ENCODE data around the gene ERC2.

The ERC2 gene

GRCh38 chr3:56365905-56366640 lies 102.2 kb downstream of the ERC2 start:
- no peak for DNase-seq

DNA sequence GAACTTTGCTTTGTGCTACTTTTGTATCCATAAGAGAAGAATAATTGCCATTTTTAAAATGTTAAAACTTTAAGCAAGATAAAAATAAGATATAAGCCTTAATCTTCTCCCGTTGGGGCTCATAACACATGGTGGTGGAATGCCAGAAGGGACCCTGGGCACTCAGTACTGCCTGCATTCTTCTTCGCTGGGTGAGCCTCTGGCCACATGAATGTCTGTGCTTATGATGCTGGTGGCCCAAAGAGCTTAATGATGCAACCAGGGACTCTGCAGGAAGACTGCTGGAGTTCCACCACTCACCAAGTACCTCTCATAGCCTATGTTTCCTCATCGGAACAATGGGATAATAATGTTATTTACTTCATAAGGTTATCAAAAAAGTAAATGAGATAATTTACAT lies 103.6 kb downstream of the ERC2 start:
- no peak for DNase-seq

GRCh38 chr3:56363720-56364119 lies 104.5 kb downstream of the ERC2 start:
- no peak for DNase-seq

DNA sequence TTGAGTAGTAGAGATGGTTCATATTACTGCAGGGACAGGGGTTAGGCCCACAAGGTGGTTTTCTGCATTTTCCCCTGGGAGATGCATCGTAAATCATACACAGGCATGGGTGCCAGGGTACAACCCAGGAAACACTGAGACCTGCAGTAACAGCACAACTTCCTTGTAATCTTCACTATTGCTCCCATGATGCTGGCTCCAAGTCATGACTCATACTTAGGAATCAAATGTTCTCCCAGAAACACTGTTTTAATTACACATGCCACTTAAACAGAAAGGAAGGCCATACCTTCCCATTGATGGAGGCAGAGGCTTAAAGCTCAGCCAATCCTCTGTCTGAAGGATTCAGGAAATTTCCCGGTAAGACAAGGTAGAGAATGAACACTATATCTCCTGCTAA lies 106.5 kb downstream of the ERC2 start:
- no peak for DNase-seq

GRCh38 chr3:56357266-56357665 lies 111.0 kb downstream of the ERC2 start:
- DNase-seq, result no peak

DNA sequence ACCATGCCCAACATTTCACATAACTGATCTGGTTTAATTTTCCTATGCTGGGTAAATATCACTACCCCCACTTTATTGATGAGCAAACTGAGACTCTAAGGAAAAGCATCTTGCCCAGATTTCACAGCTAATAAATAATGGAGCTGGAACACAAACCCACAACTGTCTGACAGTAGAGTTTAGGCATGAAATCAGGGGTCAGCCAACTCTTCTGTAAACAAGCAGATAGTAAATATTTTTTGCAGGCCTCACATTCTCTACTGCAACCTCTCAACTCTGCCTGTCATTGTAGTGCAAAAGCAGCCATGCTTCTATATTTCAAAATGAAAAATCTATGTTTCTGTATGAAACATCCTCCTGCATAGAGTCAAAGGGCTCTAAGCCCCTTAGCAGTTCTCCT lies 111.5 kb downstream of the ERC2 start:
- DNase-seq, result no peak

GRCh38 chr3:56355570-56356185 lies 112.6 kb downstream of the ERC2 start:
- no peak for DNase-seq

DNA sequence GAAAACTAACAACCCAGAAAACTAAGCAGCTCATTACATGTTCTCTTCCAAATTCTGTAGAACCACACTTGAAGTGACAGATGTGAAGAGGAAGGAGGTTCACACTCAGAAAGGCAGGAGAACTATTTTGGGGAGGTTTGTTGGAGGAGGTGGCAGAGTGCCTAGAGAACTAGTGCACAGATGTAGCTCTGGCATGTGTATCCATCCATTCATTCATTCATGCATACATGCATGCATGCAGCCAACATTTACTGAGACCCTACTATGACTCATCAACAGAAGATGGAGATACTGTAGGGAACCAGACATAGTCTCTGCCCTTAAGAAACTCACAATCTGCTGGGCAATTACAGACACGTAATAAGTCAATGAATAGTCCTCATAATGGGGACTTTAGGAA lies 116.7 kb downstream of the ERC2 start:
- no peak for DNase-seq

DNA sequence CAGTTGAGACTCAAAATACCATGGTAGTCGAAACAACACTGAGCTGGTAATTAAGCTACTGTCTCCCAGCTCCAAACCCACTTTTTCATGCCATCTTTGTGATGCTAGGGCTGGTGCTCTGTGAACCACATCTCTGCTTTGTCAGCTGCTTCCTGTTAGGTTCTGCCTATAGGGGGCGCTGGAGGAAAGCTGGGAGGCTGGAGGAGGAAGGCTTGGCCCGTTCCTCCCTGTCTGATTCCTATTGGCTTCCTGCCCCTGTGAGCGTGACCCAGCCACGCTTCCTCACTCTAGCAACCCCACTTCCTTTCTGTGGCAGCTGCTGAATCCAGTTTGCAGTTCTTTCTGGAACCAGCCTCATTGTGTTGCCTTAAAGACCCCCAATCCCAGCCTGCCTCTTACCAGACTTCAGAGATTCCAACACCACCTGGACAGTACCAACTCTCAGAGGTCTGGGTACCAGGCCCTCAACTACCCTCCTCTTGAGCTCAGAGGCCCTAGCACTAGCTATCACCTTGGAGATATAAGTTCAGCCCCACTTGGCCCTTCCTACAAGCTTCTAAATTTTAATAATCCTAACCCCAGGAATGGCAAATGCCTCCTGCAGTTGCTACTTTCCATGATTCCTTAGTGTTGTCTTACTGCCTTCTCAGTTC lies 120.9 kb downstream of the ERC2 start:
- DNase-seq, result peak; percentile 48

DNA sequence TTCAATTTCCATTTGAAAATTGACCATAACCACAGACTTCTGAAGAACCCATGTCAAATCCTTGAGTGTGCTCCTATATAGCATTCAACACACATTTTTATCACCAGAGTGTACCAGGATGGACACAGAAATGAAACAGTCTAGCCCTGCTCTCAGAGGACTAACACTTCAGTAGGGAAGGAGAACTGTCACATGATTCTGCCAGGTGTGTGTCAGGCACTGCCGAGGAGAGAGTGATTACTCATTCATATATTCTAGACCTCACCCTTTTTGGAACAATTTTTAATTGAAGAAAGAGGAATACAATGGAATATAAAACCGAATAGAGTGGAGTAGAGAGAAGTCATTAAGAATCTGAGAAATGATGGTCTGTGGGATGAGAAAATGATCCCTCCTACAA lies 125.8 kb downstream of the ERC2 start:
- DNase-seq, result no peak

- DNase-seq, result no peak
These were observed 128.6 kb downstream of the ERC2 start for GRCh38 chr3:56339671-56340070.

- no peak for DNase-seq
These were observed 129.0 kb downstream of the ERC2 start for GRCh38 chr3:56339244-56339643.

- DNase-seq, result no peak
These were observed 132.2 kb downstream of the ERC2 start for GRCh38 chr3:56336023-56336422.

DNA sequence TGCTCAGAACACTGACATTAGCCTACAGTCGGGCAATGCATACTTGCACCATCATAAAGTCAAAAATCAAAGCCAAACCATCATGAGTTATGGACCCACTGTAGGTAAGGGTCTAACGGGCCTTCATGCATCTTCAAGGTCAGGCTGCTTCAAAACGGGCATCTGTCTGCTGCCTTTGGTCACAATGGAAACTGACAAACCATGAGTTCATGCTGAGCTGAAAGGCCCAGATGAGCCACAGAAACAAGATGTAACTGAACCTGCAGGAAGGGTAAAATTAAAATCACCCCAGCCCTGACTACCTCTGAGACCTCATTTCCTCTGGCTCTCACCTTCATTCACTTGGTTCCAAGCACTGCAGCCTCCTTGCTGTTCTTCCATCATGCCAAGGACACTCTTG lies 143.8 kb downstream of the ERC2 start:
- no peak for DNase-seq

DNA sequence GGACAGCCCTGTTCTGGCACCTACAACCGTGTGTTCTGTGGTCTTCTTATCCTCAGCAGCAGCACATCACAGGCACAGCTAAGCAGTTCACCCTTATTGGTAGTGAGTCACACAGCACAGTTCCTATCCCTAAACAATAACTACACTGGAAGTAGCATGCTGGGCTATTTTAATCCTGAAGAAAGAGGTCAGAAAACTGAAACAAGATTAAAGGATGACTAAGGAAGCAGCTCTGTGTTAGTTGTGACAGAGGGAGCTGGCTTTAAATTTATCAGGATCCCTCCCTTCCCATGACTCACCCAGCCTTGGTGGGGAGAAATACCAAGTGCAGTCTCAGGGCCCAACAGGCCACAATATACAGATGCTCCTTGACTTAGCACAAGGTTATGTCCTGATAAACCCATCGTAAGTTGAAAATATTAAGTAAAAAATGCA lies 144.3 kb downstream of the ERC2 start:
- no peak for DNase-seq

DNA sequence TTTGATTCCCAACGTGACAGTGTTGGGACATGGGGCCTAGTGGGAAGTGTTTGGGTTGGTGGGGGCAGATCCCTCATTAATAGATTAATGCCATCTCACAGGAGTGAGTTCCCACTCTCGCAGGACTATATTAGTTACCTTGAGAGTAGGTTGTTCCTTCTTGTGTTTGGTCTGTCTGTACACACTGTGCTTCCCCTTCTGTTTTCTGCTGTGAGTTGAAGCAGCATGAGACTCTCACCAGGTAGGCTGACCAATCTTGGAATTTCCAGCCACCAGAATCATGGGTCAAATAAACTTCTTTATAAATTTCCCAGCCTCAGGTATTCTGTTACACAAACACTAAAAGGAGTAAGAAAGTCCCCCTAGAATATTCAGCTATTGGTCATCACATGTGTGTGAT lies 145.4 kb downstream of the ERC2 start:
- DNase-seq, result no peak

GRCh38 chr3:56321892-56322291 lies 146.4 kb downstream of the ERC2 start:
- DNase-seq, result no peak

- DNase-seq, result no peak
These were observed 146.9 kb downstream of the ERC2 start for GRCh38 chr3:56321383-56321782.

DNA sequence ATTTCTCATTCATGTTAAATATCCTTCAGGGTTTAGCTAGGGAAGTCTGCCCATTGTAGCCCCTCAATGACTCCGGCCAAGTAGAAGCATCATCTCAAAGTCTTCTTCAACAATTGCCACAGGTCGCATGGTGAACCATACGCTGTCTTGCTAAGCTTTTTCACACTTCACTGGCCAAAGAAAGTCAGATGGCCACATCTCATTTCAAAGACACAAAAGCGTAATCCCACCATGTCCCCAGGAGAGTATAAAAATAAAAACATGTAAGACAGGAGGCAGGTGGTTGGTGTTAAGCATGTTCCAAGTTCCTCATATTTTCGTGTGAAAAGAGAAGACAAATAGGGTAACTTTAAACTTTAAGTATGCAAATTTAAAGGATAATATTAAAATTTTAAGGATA lies 147.4 kb downstream of the ERC2 start:
- DNase-seq, result no peak

DNA sequence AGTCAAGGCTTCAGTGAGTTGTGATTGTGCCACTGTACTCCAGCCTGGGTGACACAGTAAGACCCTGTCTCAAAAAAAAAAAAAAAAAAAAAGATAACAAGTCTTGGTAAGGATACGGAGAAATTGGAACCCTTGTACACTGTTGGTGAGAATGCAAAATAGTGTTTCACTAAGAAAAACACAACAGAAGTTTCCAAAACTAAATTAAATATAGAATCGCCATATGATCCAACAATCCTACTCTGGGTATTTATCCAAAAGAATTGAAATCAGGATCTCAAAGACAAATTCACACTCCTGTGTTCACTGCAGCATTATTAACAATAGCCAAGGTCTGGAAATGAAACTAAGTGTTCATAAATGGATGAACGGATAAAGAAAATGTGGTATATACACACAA lies 149.4 kb downstream of the ERC2 start:
- DNase-seq, result no peak

- DNase-seq, result no peak
These were observed 151.3 kb downstream of the ERC2 start for GRCh38 chr3:56316944-56317343.

DNA sequence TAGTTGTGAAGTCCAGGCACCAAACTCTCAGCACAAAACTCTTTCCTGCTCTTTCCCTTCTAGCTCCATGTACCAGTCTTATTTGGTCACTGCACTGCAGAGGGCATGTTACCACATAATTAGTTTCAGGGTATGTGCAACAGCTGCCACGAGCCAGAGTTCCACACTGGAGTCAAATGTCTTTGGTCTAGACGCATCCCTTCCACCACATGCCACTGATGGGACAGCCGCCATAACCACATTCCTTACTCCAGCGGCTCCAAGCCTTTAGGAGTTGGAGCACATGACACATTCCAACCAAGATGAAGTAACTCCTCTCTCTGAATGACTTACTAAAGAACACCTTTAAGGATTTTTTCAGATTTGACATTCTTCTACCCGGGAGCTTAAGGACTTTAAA lies 153.4 kb downstream of the ERC2 start:
- no peak for DNase-seq

- DNase-seq, result no peak
These were observed 158.8 kb downstream of the ERC2 start for GRCh38 chr3:56309465-56309864.

DNA sequence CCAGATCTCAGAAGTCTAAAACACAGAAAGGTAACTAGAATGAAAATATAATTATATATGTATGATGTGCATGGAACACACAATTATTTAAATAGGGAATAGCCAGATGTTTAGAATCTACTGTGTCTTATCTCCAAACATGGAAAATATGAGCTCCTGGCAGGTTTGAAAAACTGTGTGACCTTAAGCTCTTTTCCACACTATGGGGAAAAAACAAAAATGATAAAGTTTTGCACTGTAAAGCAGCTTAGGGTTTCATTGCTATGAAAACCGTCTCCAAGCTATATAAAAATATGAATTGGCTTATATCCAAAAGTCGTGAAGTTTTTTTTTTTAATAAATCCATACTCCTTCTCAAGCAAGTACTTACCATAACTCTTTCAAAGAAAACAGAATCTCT lies 159.8 kb downstream of the ERC2 start:
- no peak for DNase-seq

Measured in RPMI8226 (cell line).